GM12878 (cell line): ENCODE data around the gene POLR1G. TPM values are rescaled to one million over a fixed set of nuclear protein-coding genes. Genes with fewer than 3 reads are reported as not detected.

Source experiments
- ATAC-seq: fragments of 200-7000 bp; cut with Tn5 transposase; 3 replicates; pipeline ENCODE4 v1.9.1; 2020; ENCODE audit warnings: mild to moderate bottlenecking, moderate library complexity
- BruUV-seq: library from RNA; stranded (reverse); fragments of 400-500 nt; replicated peaks from 2 replicates; lab custom pipeline; 2021; lab: Mats Ljungman, UMichigan
- CTCF ChIA-PET: fragments of 300-600 bp; sonication (Branson Sonifier 250); formaldehyde crosslinking; extraction: SDS; loops from one replicate; lab custom pipeline; 2021; ENCODE audit warnings: inconsistent platforms; lab: Yijun Ruan, JAX
- POLR2A ChIA-PET: fragments of 350-600 bp; formaldehyde crosslinking; extraction: SDS; loops from one replicate; lab custom pipeline; 2021; ENCODE audit warnings: inconsistent platforms; lab: Charles Lee
- RAD21 ChIA-PET: fragments of 300-600 bp; sonication (Branson Sonifier 250); formaldehyde crosslinking; loops from one replicate; lab custom pipeline; 2023; ENCODE audit warnings: antibody characterized with exemption; ENCODE audit not compliant: unreplicated experiment; lab: Charles Lee
- SMC1A ChIA-PET: fragments of 300-600 bp; sonication (Branson Sonifier 250); formaldehyde crosslinking; loops from one replicate; lab custom pipeline; 2023; ENCODE audit not compliant: unreplicated experiment, uncharacterized antibody; lab: Charles Lee
- DNase-seq: peaks from one replicate; pipeline ENCODE4 v3.0.0-alpha.2; 2011; ENCODE audit warnings: low read depth, low spot score
- FAIRE-seq: peaks from 3 replicates; lab custom pipeline; 2011; peaks lifted over from hg19 to GRCh38; lab: Jason Lieb, UNC
- H2AFZ ChIP-seq: 2 replicates; pipeline ENCODE4 v1.6.0; 2011; ENCODE audit warnings: low read depth, low read length, control low read depth; ENCODE audit not compliant: control insufficient read depth
- H3K27ac ChIP-seq: 2 replicates; pipeline ENCODE4 v1.5.1; 2011; ENCODE audit warnings: control low read depth; ENCODE audit not compliant: control insufficient read depth, insufficient read depth
- H3K27me3 ChIP-seq, 2 experiments: replicated peaks in 1 of 2; 2 replicates each; pipeline versions ENCODE4 v1.6.0 to v1.6.1; 2011; ENCODE audit warnings: low read length in 1 of 2; ENCODE audit not compliant: control insufficient read depth in 2 of 2, insufficient read depth in 2 of 2
- H3K36me3 ChIP-seq, 2 experiments: 2 replicates each; pipeline ENCODE4 v1.5.1; 2011; ENCODE audit warnings: low read length in 1 of 2; ENCODE audit not compliant: control insufficient read depth in 2 of 2, insufficient read depth in 2 of 2
- H3K4me1 ChIP-seq: 2 replicates; pipeline ENCODE4 v1.6.1; 2011; ENCODE audit warnings: mild to moderate bottlenecking, low read length, moderate library complexity, mixed read lengths; ENCODE audit not compliant: control insufficient read depth, insufficient read depth
- H3K4me2 ChIP-seq: 2 replicates; pipeline ENCODE4 v1.6.0; 2011; ENCODE audit warnings: control low read depth; ENCODE audit not compliant: control insufficient read depth, insufficient read depth
- H3K4me3 ChIP-seq: fragments of 200-600 bp; sonication (generic); 2 replicates; pipeline ENCODE4 v1.5.1; 2016
- H3K79me2 ChIP-seq: 2 replicates; pipeline ENCODE4 v1.6.0; 2011; ENCODE audit warnings: low read length; ENCODE audit not compliant: control insufficient read depth, insufficient read depth
- H3K9ac ChIP-seq: 2 replicates; pipeline ENCODE4 v1.8.0; 2011; ENCODE audit warnings: low read length, control low read depth, mixed read lengths; ENCODE audit not compliant: control insufficient read depth, insufficient read depth
- H3K9me3 ChIP-seq: replicated peaks from 3 replicates; pipeline ENCODE4 v1.5.1; 2011; ENCODE audit warnings: mild to moderate bottlenecking, low read length; ENCODE audit not compliant: control insufficient read depth, insufficient read depth
- H4K20me1 ChIP-seq: 2 replicates; pipeline ENCODE4 v1.6.0; 2011; ENCODE audit not compliant: control insufficient read depth, insufficient read depth
- BACH1 ChIP-seq: fragments of 450-650 bp; IDR thresholded peaks from 2 replicates; pipeline ENCODE4 v1.6.1; 2017; ENCODE audit warnings: mild to moderate bottlenecking, borderline replicate concordance
- CBX5 ChIP-seq: sonication (generic); IDR thresholded peaks from 2 replicates; pipeline ENCODE4 v1.6.1; 2016; ENCODE audit warnings: low read depth, moderate library complexity, mild to moderate bottlenecking, inconsistent platforms
- EZH2 ChIP-seq: IDR thresholded peaks from 2 replicates; pipeline ENCODE4 v1.6.1; 2012; ENCODE audit warnings: low read depth, mild to moderate bottlenecking, control low read depth, inconsistent platforms, low read length, borderline replicate concordance; ENCODE audit not compliant: control insufficient read depth
- KDM1A ChIP-seq: fragments of 200-600 bp; sonication (generic); IDR thresholded peaks from 2 replicates; pipeline ENCODE4 v1.6.1; 2016; ENCODE audit warnings: borderline replicate concordance
- MYC ChIP-seq: IDR thresholded peaks from 2 replicates; pipeline ENCODE4 v1.6.1; 2011; ENCODE audit warnings: mild to moderate bottlenecking, low read length, moderate library complexity, inconsistent platforms; ENCODE audit not compliant: insufficient read depth, insufficient replicate concordance, insufficient read length, severe bottlenecking
- NFXL1 ChIP-seq: fragments of 450-650 bp; IDR thresholded peaks from 2 replicates; pipeline ENCODE4 v1.6.1; 2017; ENCODE audit warnings: antibody characterized with exemption, mild to moderate bottlenecking, borderline replicate concordance
- NFYA ChIP-seq: IDR thresholded peaks from 2 replicates; pipeline ENCODE4 v1.6.1; 2011; ENCODE audit warnings: low read depth, mild to moderate bottlenecking, low read length, improper control_type of control experiment, borderline replicate concordance
- POU2F2 ChIP-seq: IDR thresholded peaks from 3 replicates; pipeline ENCODE4 v1.6.1; 2011; ENCODE audit warnings: low read depth, mild to moderate bottlenecking, low read length, borderline replicate concordance
- RB1 ChIP-seq: fragments of 450-650 bp; formaldehyde crosslinking; IDR thresholded peaks from 2 replicates; pipeline ENCODE4 v1.6.1; 2017; ENCODE audit warnings: mild to moderate bottlenecking, borderline replicate concordance
- RFX5 ChIP-seq: IDR thresholded peaks from 2 replicates; pipeline ENCODE4 v1.6.1; 2011; ENCODE audit warnings: low read depth, low read length, improper control_type of control experiment
- SIX5 ChIP-seq: IDR thresholded peaks from 2 replicates; pipeline ENCODE4 v1.6.1; 2011; ENCODE audit warnings: mild to moderate bottlenecking, low read depth, low read length, moderate library complexity; ENCODE audit not compliant: severe bottlenecking
- TCF7 ChIP-seq: IDR thresholded peaks from 2 replicates; pipeline ENCODE4 v1.6.1; 2014; ENCODE audit warnings: antibody characterized with exemption, borderline replicate concordance
- ZNF217 ChIP-seq: fragments of 450-650 bp; IDR thresholded peaks from 2 replicates; pipeline ENCODE4 v1.6.1; 2017; ENCODE audit warnings: antibody characterized with exemption, mild to moderate bottlenecking
- ZNF384 ChIP-seq: IDR thresholded peaks from 2 replicates; pipeline ENCODE4 v1.6.1; 2012; ENCODE audit warnings: low read depth, mild to moderate bottlenecking, low read length, improper control_type of control experiment, borderline replicate concordance
- ZNF622 ChIP-seq: fragments of 450-650 bp; IDR thresholded peaks from 2 replicates; pipeline ENCODE4 v1.6.1; 2017; ENCODE audit warnings: mild to moderate bottlenecking, inconsistent platforms
- ZZZ3 ChIP-seq: IDR thresholded peaks from 2 replicates; pipeline ENCODE4 v1.6.1; 2011; ENCODE audit warnings: low read depth; ENCODE audit not compliant: control insufficient read depth, insufficient read length
- WGBS: methylation state at CpG from one replicate; pipeline ENCODE4 v1.1.6; 2016; ENCODE audit warnings: low lambda C conversion rate; ENCODE audit not compliant: insufficient replicate concordance, insufficient coverage; ENCODE audit errors: missing lambda C conversion rate; 5-methylcytosine and 5-hydroxymethylcytosine counted together
- in situ Hi-C: fragments of 300-500 bp; cut with MboI; formaldehyde crosslinking; loops from 9 replicates; pipeline ENCODE4 v1.14.3; 2018; ENCODE audit warnings: mixed read lengths
- intact Hi-C: fragments of 100-400 bp; cut with micrococcal nuclease; formaldehyde crosslinking; loops from one replicate; pipeline ENCODE4 v1.14.2; 2022; ENCODE audit not compliant: unreplicated experiment
- polyA plus RNA-seq, 11 experiments: library from polyadenylated mRNA; depleted of rRNA in 4 of 11; unstranded in 6 of 11; stranded (reverse) in 5 of 11; fragments of >200 nt; fragmentation: Nextera tagmentation in 4 of 11; fragmentation: Illumina TruSeq in 1 of 11; extraction: Ambion mirVana in 4 of 11; extraction: Trizol in 1 of 11; gene quantifications; 1 replicate in 1 of 11; 2 replicates in 10 of 11; pipeline versions ENCODE4 v1.2.1 to v1.2.3, GENCODE V29; 2011 to 2016; ENCODE audit warnings: inconsistent platforms in 2 of 11, missing spikeins in 2 of 11, low read depth in 1 of 11
- total RNA-seq, 4 experiments: library from RNA; depleted of rRNA in 3 of 4; stranded (reverse); fragments of >200 nt in 3 of 4; fragmentation: Illumina TruSeq in 1 of 4; extraction: Trizol in 1 of 4; gene quantifications; 2 replicates each; pipeline versions ENCODE4 v1.2.1 to v1.2.3, GENCODE V29; 2013 to 2021
- TF ChIP-seq, protein P1 (sequence below): fragments of 150-350 bp; IDR thresholded peaks from 2 replicates; pipeline ENCODE4 v1.6.1; 2016; ENCODE audit warnings: low read depth, low read length

The POLR1G gene
- total and polyA plus RNA-seq, 10 of the 15 experiments (the other 5 are each of a cell fraction or from before 2014, with no cell fraction given): 2.0 to 30.9 (median 20.5) TPM

- Histone ChIP-seq H3K9me3 (no peaks in the 10 kb centered on the region), H3K27me3 (no peaks in the 10 kb centered on the region), H3K4me1 (no peaks in the 10 kb centered on the region), H3K9ac (no peak overlapping the region), H3K36me3 (peaks cover 2 to 3% of the 10 kb centered on the region in 2 experiments; a peak in 3 of 4 replicates), H3K4me2 (no peak overlapping the region), H3K4me3 (no peak overlapping the region), H3K27ac (no peak overlapping the region), H4K20me1 (no peaks in the 10 kb centered on the region), H2AFZ (no peak overlapping the region), H3K79me2 (no peaks in the 10 kb centered on the region)
- ChIA-PET POLR2A (no interaction called here), SMC1A (no interaction called here), RAD21 (no interaction called here), CTCF (no interaction called here)
- TF ChIP-seq TCF7 (no peak), RFX5 (no peak), SIX5 (no peak), EZH2 (no peak), KDM1A (no peak), NFXL1 (no peak), ZNF217 (no peak), POU2F2 (no peak), NFYA (no peak), ZNF384 (no peak), BACH1 (no peak), CBX5 (no peak), MYC (no peak), ZNF622 (no peak), RB1 (no peak), ZZZ3 (no peak)
- TF ChIP-seq, protein P1, sequence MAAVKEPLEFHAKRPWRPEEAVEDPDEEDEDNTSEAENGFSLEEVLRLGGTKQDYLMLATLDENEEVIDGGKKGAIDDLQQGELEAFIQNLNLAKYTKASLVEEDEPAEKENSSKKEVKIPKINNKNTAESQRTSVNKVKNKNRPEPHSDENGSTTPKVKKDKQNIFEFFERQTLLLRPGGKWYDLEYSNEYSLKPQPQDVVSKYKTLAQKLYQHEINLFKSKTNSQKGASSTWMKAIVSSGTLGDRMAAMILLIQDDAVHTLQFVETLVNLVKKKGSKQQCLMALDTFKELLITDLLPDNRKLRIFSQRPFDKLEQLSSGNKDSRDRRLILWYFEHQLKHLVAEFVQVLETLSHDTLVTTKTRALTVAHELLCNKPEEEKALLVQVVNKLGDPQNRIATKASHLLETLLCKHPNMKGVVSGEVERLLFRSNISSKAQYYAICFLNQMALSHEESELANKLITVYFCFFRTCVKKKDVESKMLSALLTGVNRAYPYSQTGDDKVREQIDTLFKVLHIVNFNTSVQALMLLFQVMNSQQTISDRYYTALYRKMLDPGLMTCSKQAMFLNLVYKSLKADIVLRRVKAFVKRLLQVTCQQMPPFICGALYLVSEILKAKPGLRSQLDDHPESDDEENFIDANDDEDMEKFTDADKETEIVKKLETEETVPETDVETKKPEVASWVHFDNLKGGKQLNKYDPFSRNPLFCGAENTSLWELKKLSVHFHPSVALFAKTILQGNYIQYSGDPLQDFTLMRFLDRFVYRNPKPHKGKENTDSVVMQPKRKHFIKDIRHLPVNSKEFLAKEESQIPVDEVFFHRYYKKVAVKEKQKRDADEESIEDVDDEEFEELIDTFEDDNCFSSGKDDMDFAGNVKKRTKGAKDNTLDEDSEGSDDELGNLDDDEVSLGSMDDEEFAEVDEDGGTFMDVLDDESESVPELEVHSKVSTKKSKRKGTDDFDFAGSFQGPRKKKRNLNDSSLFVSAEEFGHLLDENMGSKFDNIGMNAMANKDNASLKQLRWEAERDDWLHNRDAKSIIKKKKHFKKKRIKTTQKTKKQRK: no peak
- no peak for DNase-seq
- intact Hi-C loops: no loop called here
- no peak for FAIRE-seq
- no TSS peak for BruUV-seq
- in situ Hi-C loops: no loop called here
- no peak for ATAC-seq
- WGBS: 87% methylated on average over 8 of the region's 11 CpGs
Measured at GRCh38 chr19:45357445-45357783, 49.0 kb upstream of the POLR1G start.
